ENCODE data around the gene GRIFIN.

DNA sequence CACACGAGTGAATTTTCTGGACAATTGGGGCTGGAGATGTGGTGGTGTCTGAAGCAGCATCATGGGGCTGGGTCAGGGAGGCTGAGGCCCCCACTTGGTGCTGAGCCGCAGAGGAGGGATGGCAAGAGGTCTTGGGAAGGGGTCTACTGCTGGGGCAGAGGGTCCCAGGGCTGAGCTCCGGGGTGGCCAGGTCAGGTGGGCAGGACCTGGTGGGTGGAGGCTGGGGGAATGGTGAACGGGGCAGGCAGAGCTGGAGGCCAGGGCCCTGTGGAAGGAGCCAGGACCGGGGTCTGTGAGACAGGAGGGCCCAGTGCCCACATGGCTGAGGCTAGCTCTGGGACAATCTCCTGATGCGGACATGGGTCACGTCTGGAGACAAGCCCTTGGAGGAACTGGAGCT is 23.0 kb upstream of the GRIFIN start:
- TF ChIP-seq EP300 (IDR thresholded peaks at IDR 0.05) (no peak), POLR2A (IDR thresholded peaks at IDR 0.05) (no peak), POLR2AphosphoS5 (IDR thresholded peaks at IDR 0.05) (no peak)
- TF ChIP-seq, protein P1, sequence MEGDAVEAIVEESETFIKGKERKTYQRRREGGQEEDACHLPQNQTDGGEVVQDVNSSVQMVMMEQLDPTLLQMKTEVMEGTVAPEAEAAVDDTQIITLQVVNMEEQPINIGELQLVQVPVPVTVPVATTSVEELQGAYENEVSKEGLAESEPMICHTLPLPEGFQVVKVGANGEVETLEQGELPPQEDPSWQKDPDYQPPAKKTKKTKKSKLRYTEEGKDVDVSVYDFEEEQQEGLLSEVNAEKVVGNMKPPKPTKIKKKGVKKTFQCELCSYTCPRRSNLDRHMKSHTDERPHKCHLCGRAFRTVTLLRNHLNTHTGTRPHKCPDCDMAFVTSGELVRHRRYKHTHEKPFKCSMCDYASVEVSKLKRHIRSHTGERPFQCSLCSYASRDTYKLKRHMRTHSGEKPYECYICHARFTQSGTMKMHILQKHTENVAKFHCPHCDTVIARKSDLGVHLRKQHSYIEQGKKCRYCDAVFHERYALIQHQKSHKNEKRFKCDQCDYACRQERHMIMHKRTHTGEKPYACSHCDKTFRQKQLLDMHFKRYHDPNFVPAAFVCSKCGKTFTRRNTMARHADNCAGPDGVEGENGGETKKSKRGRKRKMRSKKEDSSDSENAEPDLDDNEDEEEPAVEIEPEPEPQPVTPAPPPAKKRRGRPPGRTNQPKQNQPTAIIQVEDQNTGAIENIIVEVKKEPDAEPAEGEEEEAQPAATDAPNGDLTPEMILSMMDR (IDR thresholded peaks at IDR 0.05), result no peak
